GM13976 (cell line): ENCODE results near the gene MPDZ.

Experiments
- DNase-seq: peaks from one replicate; pipeline ENCODE4 v3.0.0; 2012; ENCODE audit warnings: low spot score
- CTCF ChIP-seq: IDR thresholded peaks from 2 replicates; pipeline ENCODE4 v1.5.1; 2012; ENCODE audit warnings: borderline replicate concordance, mild to moderate bottlenecking; ENCODE audit not compliant: insufficient read depth; ENCODE audit errors: extremely low read depth, missing control alignments, control extremely low read depth
- in situ Hi-C: fragments of 300-500 bp; cut with MboI; formaldehyde crosslinking; loops from one replicate; pipeline ENCODE4 v1.12.0; 2022; ENCODE audit warnings: low sequenced_read_pairs, mixed read lengths, inconsistent platforms; ENCODE audit not compliant: unreplicated experiment

Gene MPDZ

GRCh38 chr9:13125261-13125660 lies 154.2 kb downstream of the MPDZ start:
- in situ Hi-C loops: no loop called here
- no peak for TF ChIP-seq CTCF
- DNase-seq: no peak

GRCh38 chr9:13122756-13123369 lies 156.6 kb downstream of the MPDZ start:
- no peak for TF ChIP-seq CTCF
- in situ Hi-C loops: no loop called here
- no peak for DNase-seq

- DNase-seq: no peak
- no peak for TF ChIP-seq CTCF
- in situ Hi-C loops: no loop called here
Measured at GRCh38 chr9:13118313-13118712, 161.2 kb downstream of the MPDZ start.

- DNase-seq: no peak
- TF ChIP-seq CTCF: no peak
- in situ Hi-C loops: no loop called here
Measured at GRCh38 chr9:13116292-13116691, 163.2 kb downstream of the MPDZ start.

GRCh38 chr9:13113751-13114150 lies 165.7 kb downstream of the MPDZ start:
- TF ChIP-seq CTCF: no peak
- no peak for DNase-seq
- in situ Hi-C loops: no loop called here

- DNase-seq: no peak
- no peak for TF ChIP-seq CTCF
- in situ Hi-C loops: no loop called here
Measured at GRCh38 chr9:13113216-13113615, 166.3 kb downstream of the MPDZ start.
